Activated CD4-positive, alpha-beta memory T cell treated with anti-CD3 and anti-CD28 coated beads for 36 hours (primary cell): Measurements from ENCODE around the gene ARMS2. TPM values are rescaled to one million over a fixed set of nuclear protein-coding genes. Genes with fewer than 3 reads are reported as not detected.

ENCODE experiments used
- CTCF ChIA-PET: fragments of 350-600 bp; sonication (Branson Sonifier 250); formaldehyde crosslinking; loops from one replicate; lab custom pipeline; 2021; ENCODE audit warnings: antibody characterized with exemption, inconsistent platforms; lab: Charles Lee
- POLR2A ChIA-PET: fragments of 350-600 bp; sonication (Branson Sonifier 250); formaldehyde crosslinking; loops from one replicate; lab custom pipeline; 2021; ENCODE audit warnings: antibody characterized with exemption; lab: Charles Lee
- DNase-seq: peaks from one replicate; pipeline ENCODE4 v3.0.0-alpha.2; 2020
- H3K27ac Mint-ChIP-seq: one replicate; pipeline ENCODE4 v1.8.0; 2021; ENCODE audit warnings: mixed read lengths
- H3K27me3 Mint-ChIP-seq: one replicate; pipeline ENCODE4 v1.8.0; 2021; ENCODE audit warnings: mixed read lengths
- H3K36me3 Mint-ChIP-seq: one replicate; pipeline ENCODE4 v1.8.0; 2021; ENCODE audit warnings: mixed read lengths
- H3K4me1 Mint-ChIP-seq: one replicate; pipeline ENCODE4 v1.8.0; 2021; ENCODE audit warnings: low read depth, mixed read lengths
- H3K4me3 Mint-ChIP-seq: one replicate; pipeline ENCODE4 v1.8.0; 2021; ENCODE audit warnings: mild to moderate bottlenecking, mixed read lengths
- H3K9me3 Mint-ChIP-seq: one replicate; pipeline ENCODE4 v1.8.0; 2021; ENCODE audit warnings: mixed read lengths
- intact Hi-C: fragments of 100-400 bp; cut with micrococcal nuclease; formaldehyde crosslinking; loops from one replicate; pipeline ENCODE4 v1.15.1; 2023
- total RNA-seq, 2 experiments: library from RNA; stranded (reverse); gene quantifications; one replicate each; pipeline ENCODE4 v1.2.3, GENCODE V29; 2021

Gene ARMS2
- total RNA-seq, 2 experiments from 2014 or later, result not detected

GRCh38 chr10:122464586-122464985 lies 10.1 kb downstream of the ARMS2 start:
- Mint-ChIP-seq H3K9me3 (no peaks in the 10 kb centered on the region), H3K4me3 (no peak overlapping the region), H3K4me1 (peaks cover 11% of the 10 kb centered on the region), H3K27ac (no peak overlapping the region), H3K27me3 (peaks cover 35% of the 10 kb centered on the region), H3K36me3 (no peaks in the 10 kb centered on the region)
- ChIA-PET POLR2A (no interaction called here), CTCF (interaction anchor here (0.6 to 1.7 kb wide), 3 partner anchors 29 to 197 kb away, joined by 3 to 5 read pairs (median 4); no protein-coding TSS in a partner anchor)
- intact Hi-C loops, result no loop called here
- no peak for DNase-seq

- Mint-ChIP-seq H3K4me1 (peaks cover 10% of the 10 kb centered on the region), H3K4me3 (no peak overlapping the region), H3K36me3 (no peaks in the 10 kb centered on the region), H3K27ac (no peak overlapping the region), H3K27me3 (peaks cover 30% of the 10 kb centered on the region), H3K9me3 (no peaks in the 10 kb centered on the region)
- intact Hi-C loops, result no loop called here
- ChIA-PET CTCF (interaction anchor here (1.5 to 2.3 kb wide), 3 partner anchors 30 to 198 kb away, joined by 4 to 9 read pairs (median 5); no protein-coding TSS in a partner anchor), POLR2A (no interaction called here)
- no peak for DNase-seq
Observed at GRCh38 chr10:122465401-122466040, 11.1 kb downstream of the ARMS2 start.

DNA sequence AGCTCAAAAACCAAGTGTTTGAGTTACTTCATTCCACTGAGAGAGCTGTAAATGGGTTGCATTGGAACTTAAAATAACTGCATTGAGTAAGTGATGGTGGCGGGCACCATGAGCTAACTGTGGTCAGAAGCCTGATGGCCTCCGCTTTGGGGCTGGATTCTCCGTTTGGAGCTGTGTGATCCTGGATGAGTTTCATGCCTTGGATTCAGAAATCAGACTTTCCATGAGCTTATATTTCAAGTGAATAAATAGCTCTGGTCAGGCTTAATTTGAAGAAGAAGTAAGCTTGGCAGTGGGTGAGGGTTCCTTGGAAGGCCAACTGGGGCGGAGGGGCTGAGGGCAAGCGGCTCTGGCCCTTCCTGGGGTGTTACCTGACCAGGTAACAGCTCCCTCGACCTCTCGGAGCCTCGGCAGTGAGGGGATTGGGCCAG lies 12.5 kb downstream of the ARMS2 start:
- Mint-ChIP-seq H3K27me3 (peaks cover 28% of the 10 kb centered on the region), H3K27ac (no peak overlapping the region), H3K9me3 (no peaks in the 10 kb centered on the region), H3K36me3 (no peaks in the 10 kb centered on the region), H3K4me1 (peaks cover 7% of the 10 kb centered on the region), H3K4me3 (no peak overlapping the region)
- no peak for DNase-seq
- ChIA-PET CTCF (interaction anchor here (0.9 to 2.3 kb wide), 3 partner anchors 99 to 124 kb away, joined by 3 to 9 read pairs (median 3); no protein-coding TSS in a partner anchor), POLR2A (no interaction called here)
- intact Hi-C loops, result no loop called here

DNA sequence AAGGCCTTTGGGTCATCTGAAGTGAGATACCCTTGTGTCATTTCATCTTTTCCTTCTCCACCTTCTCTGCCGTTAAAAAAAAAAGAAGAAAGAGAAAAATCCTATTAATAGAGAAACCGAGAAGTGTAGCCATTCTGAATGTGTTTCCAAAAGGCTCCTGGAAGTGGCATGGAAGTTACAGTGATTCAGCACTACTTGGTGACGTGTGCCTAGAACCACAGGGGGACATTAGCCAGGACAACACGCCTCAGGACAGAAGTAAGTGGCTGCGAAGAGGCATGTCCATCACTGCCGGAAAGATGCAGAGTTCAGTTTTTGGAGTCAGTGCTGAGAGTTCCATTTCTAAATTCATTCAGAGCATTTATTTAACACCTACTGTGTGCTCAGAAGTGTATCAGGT lies 13.2 kb downstream of the ARMS2 start:
- CTCF ChIA-PET, result interaction anchor here (0.9 kb wide), 1 partner anchor 125 kb away, joined by 3 read pairs; no protein-coding TSS in a partner anchor

DNA sequence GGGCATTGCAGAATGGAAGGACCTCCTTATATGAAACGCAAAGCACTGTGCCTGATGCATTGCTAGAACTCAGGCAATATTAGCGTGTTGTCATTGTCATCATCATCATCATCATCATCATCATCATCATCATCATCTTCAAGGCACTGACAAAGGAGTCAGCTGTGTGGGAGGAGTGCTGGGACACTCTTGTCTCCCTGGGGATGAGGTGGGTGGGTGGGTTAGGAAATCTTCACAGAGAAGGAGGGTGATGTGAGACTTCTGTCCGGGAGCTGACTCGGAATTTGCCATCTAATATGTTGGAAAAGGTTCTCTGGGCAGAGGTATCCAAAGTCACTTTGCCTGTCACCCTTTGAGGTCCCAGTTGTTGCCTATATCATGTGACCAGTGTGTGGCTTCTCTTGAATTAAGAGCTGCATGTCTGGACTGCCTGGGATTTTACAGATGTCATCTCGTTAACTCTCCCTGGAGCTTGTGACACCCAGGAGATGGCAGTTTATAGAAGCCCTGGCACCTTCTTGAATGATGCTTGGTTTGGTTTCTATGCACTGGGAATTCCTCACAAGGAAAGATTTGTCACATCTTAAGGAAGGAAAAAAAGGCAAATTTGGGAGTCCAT lies 14.0 kb downstream of the ARMS2 start:
- intact Hi-C loops, result no loop called here
- Mint-ChIP-seq H3K4me1 (no peaks in the 10 kb centered on the region), H3K27me3 (peaks cover 20% of the 10 kb centered on the region), H3K27ac (no peak overlapping the region), H3K4me3 (no peak overlapping the region), H3K9me3 (no peaks in the 10 kb centered on the region), H3K36me3 (no peaks in the 10 kb centered on the region)
- ChIA-PET CTCF (interaction anchor here (0.8 to 1.0 kb wide), 2 partner anchors 57 to 126 kb away, joined by 3 read pairs; no protein-coding TSS in a partner anchor), POLR2A (no interaction called here)
- DNase-seq, result no peak

More for the DNA sequence above, 13.2 kb downstream of the ARMS2 start:
- Mint-ChIP-seq H3K4me1 (peaks cover 4% of the 10 kb centered on the region), H3K9me3 (no peaks in the 10 kb centered on the region), H3K4me3 (no peak overlapping the region), H3K27ac (no peak overlapping the region), H3K27me3 (peaks cover 26% of the 10 kb centered on the region), H3K36me3 (no peaks in the 10 kb centered on the region)
- intact Hi-C loops, result no loop called here
- DNase-seq, result no peak
- POLR2A ChIA-PET, result no interaction called here

GRCh38 chr10:122468926-122469781 lies 14.7 kb downstream of the ARMS2 start:
- H3K27me3 Mint-ChIP-seq, result peaks cover 14% of the 10 kb centered on the region
- H3K4me3 Mint-ChIP-seq, result no peak overlapping the region
- no peak for DNase-seq

DNA sequence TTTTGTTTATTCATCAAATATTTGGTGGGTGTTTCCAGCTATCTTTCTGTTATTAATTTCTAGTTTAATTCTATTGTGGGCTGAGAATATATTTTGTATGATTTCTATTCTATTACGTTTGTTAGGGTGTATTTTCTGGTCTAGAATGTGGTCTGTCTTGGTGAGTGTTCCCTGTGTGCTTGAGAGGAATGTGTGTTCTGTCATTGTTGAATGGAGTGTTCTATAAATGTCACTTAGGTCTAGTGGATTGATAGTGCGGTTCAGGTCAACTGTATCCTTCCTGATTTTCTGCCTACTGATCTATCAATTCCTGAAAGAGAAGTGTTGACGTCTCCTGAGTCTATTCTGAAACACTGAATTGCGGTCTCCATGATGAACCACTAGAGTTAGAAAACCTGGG lies 15.4 kb downstream of the ARMS2 start:
- CTCF ChIA-PET, result interaction anchor here (0.9 kb wide), 1 partner anchor 35 kb away, joined by 3 read pairs; no protein-coding TSS in a partner anchor
- Mint-ChIP-seq H3K4me3 (no peak overlapping the region), H3K27ac (no peak overlapping the region), H3K27me3 (peaks cover 10% of the 10 kb centered on the region), H3K9me3 (no peaks in the 10 kb centered on the region), H3K36me3 (no peaks in the 10 kb centered on the region), H3K4me1 (no peaks in the 10 kb centered on the region)
- POLR2A ChIA-PET, result no interaction called here
- intact Hi-C loops, result no loop called here
- no peak for DNase-seq

More at GRCh38 chr10:122468926-122469781, 14.7 kb downstream of the ARMS2 start:
- Mint-ChIP-seq H3K9me3 (no peaks in the 10 kb centered on the region), H3K4me1 (no peaks in the 10 kb centered on the region), H3K27ac (no peak overlapping the region), H3K36me3 (no peaks in the 10 kb centered on the region)
- CTCF ChIA-PET, result interaction anchor here (0.8 to 1.0 kb wide), 3 partner anchors 34 to 126 kb away, joined by 3 read pairs; no protein-coding TSS in a partner anchor
- POLR2A ChIA-PET, result no interaction called here
- intact Hi-C loops, result no loop called here

DNA sequence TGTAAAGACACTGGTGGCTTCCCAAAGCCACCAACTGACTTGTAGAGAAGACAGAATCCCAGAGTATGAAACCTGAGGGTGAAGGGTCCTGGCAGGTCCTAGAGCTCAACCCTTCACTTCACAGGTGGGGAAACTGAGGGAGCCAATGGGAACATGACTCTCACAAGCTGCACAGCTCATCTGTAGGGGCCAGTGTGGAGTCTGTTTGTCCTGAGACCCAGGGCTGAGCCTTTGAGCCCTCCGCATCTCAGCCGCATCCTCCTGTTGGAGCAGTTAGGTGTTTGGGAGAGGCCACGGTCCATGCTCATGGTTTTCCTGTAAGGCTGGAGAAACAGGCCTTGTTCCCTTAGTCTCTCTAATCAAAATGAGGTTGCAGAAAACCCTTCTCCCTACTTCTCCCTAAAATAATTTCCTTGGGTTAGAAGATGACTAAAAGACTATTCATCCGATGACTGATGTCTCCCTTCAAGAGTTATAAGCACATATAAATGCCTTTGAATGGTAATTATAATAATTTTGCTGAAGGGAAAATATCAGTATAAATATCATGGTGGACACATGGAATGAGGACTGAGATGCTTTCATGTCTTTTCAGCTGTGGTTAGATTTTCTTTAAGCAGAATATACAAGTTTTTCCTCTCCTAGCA lies 17.2 kb downstream of the ARMS2 start:
- no peaks in the 10 kb centered on the region for H3K9me3 Mint-ChIP-seq
- peaks cover 7% of the 10 kb centered on the region for H3K27me3 Mint-ChIP-seq
- intact Hi-C loops, result no loop called here
- H3K4me1 Mint-ChIP-seq, result no peaks in the 10 kb centered on the region
- H3K27ac Mint-ChIP-seq, result no peak overlapping the region
- ChIA-PET POLR2A (no interaction called here), CTCF (no interaction called here)
- no peak for DNase-seq
- H3K36me3 Mint-ChIP-seq, result no peaks in the 10 kb centered on the region
- no peak overlapping the region for H3K4me3 Mint-ChIP-seq

- ChIA-PET CTCF (interaction anchor here (0.7 to 1.0 kb wide), 2 partner anchors 92 to 205 kb away, joined by 3 read pairs; no protein-coding TSS in a partner anchor), POLR2A (no interaction called here)
- no peak overlapping the region for H3K27ac Mint-ChIP-seq
- intact Hi-C loops, result no loop called here
- H3K9me3 Mint-ChIP-seq, result no peaks in the 10 kb centered on the region
- peaks cover 7% of the 10 kb centered on the region for H3K27me3 Mint-ChIP-seq
- H3K4me1 Mint-ChIP-seq, result no peaks in the 10 kb centered on the region
- DNase-seq, result no peak
- H3K36me3 Mint-ChIP-seq, result no peaks in the 10 kb centered on the region
- no peak overlapping the region for H3K4me3 Mint-ChIP-seq
Observed at GRCh38 chr10:122473116-122473515, 18.7 kb downstream of the ARMS2 start.

GRCh38 chr10:122474131-122474818 lies 19.8 kb downstream of the ARMS2 start:
- intact Hi-C loops, result no loop called here
- no peaks in the 10 kb centered on the region for H3K4me1 Mint-ChIP-seq
- CTCF ChIA-PET, result interaction anchor here (1.0 to 1.2 kb wide), 2 partner anchors 91 to 207 kb away, joined by 3 to 4 read pairs; no protein-coding TSS in a partner anchor
- no peak overlapping the region for H3K4me3 Mint-ChIP-seq
- H3K27ac Mint-ChIP-seq, result no peak overlapping the region
- peaks cover 3% of the 10 kb centered on the region for H3K27me3 Mint-ChIP-seq
- DNase-seq, result no peak
- no peaks in the 10 kb centered on the region for H3K36me3 Mint-ChIP-seq
- POLR2A ChIA-PET, result no interaction called here
- no peaks in the 10 kb centered on the region for H3K9me3 Mint-ChIP-seq

DNA sequence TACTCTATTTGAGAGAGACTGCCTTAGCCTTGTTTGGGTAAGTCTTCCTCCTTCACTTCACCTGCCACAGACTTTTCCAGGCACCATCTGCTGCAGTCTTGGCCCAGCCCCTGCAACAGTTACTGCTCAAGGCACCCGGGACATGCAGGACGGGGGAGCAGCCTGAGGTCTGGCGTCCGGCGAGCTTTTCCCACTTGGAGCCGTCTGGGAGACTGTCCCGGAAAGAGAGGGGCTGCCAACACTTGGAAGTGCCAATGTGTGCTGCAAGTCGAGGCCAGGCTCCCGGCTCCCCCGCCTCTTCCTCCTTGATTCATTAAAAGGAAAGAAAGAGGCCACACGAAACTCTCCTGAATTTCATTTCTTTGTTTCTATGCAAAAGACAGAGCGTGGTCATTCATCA lies 20.6 kb downstream of the ARMS2 start:
- ChIA-PET POLR2A (no interaction called here), CTCF (interaction anchor here (1.2 kb wide), 1 partner anchor 90 kb away, joined by 4 read pairs; no protein-coding TSS in a partner anchor)
- Mint-ChIP-seq H3K27ac (no peak overlapping the region), H3K4me3 (no peak overlapping the region), H3K4me1 (no peaks in the 10 kb centered on the region), H3K9me3 (no peaks in the 10 kb centered on the region), H3K36me3 (no peaks in the 10 kb centered on the region), H3K27me3 (peaks cover 9% of the 10 kb centered on the region)
- intact Hi-C loops, result no loop called here
- DNase-seq, result no peak
